ENCODE results near the gene CREB5.

DNA sequence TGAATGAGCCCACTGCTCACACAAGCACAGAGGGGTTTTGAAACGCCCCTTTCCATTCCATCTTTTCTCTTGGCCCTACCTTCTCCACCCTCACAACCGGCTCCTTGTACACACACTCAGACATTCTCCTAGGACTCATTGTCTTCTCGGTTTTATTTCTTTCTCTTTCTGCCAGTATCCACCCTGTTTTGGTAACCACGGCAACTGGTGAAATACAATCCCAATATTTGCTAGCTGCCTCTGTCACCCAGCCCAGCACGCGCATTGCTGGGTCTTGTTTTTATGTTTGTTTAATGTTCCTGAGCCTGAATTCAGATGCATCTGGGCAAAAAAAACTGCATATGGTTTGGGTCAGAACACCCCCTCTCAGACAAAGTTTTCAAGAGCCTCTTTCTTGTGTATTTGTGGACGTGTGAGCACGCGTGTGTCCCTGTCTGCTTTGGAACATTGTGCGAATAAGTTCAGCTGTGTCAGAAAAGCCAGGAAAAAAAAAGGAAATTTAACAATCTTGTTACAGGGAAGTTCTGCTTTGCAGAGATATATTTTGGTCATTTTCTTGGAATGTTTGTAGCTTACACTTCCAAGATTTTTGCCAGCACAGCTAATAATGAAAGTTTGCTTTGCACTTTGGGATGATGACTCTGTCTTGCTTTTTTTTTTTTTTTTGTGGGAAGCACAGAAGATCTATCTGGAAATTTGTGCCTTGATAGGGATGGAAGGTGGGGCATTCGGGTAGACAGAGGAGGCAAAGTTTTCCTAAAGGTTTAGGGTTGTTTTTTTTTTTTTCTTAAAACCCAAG, 320.0 kb downstream of the CREB5 start:
- TF ChIP-seq, protein P1, sequence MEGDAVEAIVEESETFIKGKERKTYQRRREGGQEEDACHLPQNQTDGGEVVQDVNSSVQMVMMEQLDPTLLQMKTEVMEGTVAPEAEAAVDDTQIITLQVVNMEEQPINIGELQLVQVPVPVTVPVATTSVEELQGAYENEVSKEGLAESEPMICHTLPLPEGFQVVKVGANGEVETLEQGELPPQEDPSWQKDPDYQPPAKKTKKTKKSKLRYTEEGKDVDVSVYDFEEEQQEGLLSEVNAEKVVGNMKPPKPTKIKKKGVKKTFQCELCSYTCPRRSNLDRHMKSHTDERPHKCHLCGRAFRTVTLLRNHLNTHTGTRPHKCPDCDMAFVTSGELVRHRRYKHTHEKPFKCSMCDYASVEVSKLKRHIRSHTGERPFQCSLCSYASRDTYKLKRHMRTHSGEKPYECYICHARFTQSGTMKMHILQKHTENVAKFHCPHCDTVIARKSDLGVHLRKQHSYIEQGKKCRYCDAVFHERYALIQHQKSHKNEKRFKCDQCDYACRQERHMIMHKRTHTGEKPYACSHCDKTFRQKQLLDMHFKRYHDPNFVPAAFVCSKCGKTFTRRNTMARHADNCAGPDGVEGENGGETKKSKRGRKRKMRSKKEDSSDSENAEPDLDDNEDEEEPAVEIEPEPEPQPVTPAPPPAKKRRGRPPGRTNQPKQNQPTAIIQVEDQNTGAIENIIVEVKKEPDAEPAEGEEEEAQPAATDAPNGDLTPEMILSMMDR (conservative IDR thresholded peaks at IDR 0.05; ENCODE audit: low read depth, low read length), result no peak
- TF ChIP-seq EZH2phosphoT487 (IDR thresholded peaks at IDR 0.05; ENCODE audit: borderline replicate concordance, low read length), result no peak

All from PC-3 (cell line).